K562 (cell line): Measurements from ENCODE around the gene MGAT4B. TPM values are rescaled to one million over a fixed set of nuclear protein-coding genes. Genes with fewer than 3 reads are reported as not detected.
A peak's percentile ranks its signal among the peaks of the same experiment; 100 is the strongest.

Experiments used
- CBX3 ChIP-seq, 2 experiments: IDR thresholded peaks; 1 replicate in 1 of 2; 2 replicates in 1 of 2; pipeline ENCODE4 v1.6.1; 2012; ENCODE audit warnings: inconsistent platforms in 2 of 2, low read length in 2 of 2, borderline replicate concordance in 1 of 2, control low read depth in 1 of 2
- E2F3 ChIP-seq: fragments of 250-450 bp; sonication (Bioruptor Pico); IDR thresholded peaks from 2 replicates; pipeline ENCODE4 v1.4.0; 2020; ENCODE audit warnings: mild to moderate bottlenecking
- ELF2 ChIP-seq: fragments of 250-450 bp; sonication (Bioruptor Pico); IDR thresholded peaks from 2 replicates; pipeline ENCODE4 v1.5.0; 2021; ENCODE audit warnings: mild to moderate bottlenecking
- NFIX ChIP-seq: fragments of 250-450 bp; sonication (Bioruptor Pico); IDR thresholded peaks from 2 replicates; pipeline ENCODE4 v1.4.0; 2020; ENCODE audit warnings: low read depth, mild to moderate bottlenecking, moderate library complexity
- PHB ChIP-seq: fragments of 250-450 bp; sonication (Bioruptor Pico); IDR thresholded peaks from 2 replicates; pipeline ENCODE4 v1.5.0; 2021
- POLR3G ChIP-seq: IDR thresholded peaks from 2 replicates; pipeline ENCODE4 v1.6.1; 2011; ENCODE audit not compliant: insufficient read length, insufficient replicate concordance; ENCODE audit errors: extremely low read depth
- TCF3 ChIP-seq: sonication (generic); formaldehyde crosslinking; IDR thresholded peaks from 2 replicates; pipeline ENCODE4 v1.4.0; 2020; ENCODE audit warnings: mild to moderate bottlenecking, missing genetic modification reagents
- TCFL5 ChIP-seq: fragments of 250-450 bp; sonication (Bioruptor Pico); conservative IDR thresholded peaks from 2 replicates; pipeline ENCODE4 v1.6.1; 2021; ENCODE audit warnings: mild to moderate bottlenecking, moderate library complexity, matching md5 sums
- ZEB2 ChIP-seq: fragments of 450-650 bp; IDR thresholded peaks from 2 replicates; pipeline ENCODE4 v1.6.1; 2016
- ZKSCAN3 ChIP-seq: fragments of 250-450 bp; sonication (Bioruptor Pico); IDR thresholded peaks from 2 replicates; pipeline ENCODE4 v1.4.0; 2020
- ZNF263 ChIP-seq: sonication (generic); formaldehyde crosslinking; IDR thresholded peaks from 2 replicates; pipeline ENCODE4 v1.8.0; 2022; ENCODE audit warnings: mild to moderate bottlenecking, missing genetic modification reagents, borderline replicate concordance
- ZNF644 ChIP-seq: fragments of 200-800 bp; sonication (Bioruptor generic); IDR thresholded peaks from 2 replicates; pipeline ENCODE4 v1.6.1; 2016; ENCODE audit warnings: low read depth, missing genetic modification characterization, missing compliant biosample characterization
- polyA plus RNA-seq, 8 experiments: library from polyadenylated mRNA; depleted of rRNA in 4 of 8; stranded (reverse) in 5 of 8; unstranded in 3 of 8; fragments of >200 nt; fragmentation: Nextera tagmentation in 2 of 8; fragmentation: Illumina TruSeq in 1 of 8; extraction: Ambion mirVana in 2 of 8; extraction: Trizol in 1 of 8; gene quantifications; 2 replicates each; pipeline versions ENCODE4 v1.2.1 to v1.2.3, GENCODE V29; 2011 to 2014; ENCODE audit warnings: inconsistent platforms in 1 of 8, missing spikeins in 1 of 8
- total RNA-seq, 7 experiments: library from RNA; depleted of rRNA in 6 of 7; stranded (reverse); fragments of >200 nt in 6 of 7; fragmentation: Illumina TruSeq in 2 of 7; extraction: Trizol in 2 of 7; gene quantifications; 2 replicates each; pipeline versions ENCODE4 v1.2.1 to v1.2.3, GENCODE V29; 2011 to 2021; ENCODE audit warnings: low replicate concordance in 1 of 7
- TF ChIP-seq, protein P1 (sequence below): fragments of 250-450 bp; sonication (Bioruptor Pico); IDR thresholded peaks from 2 replicates; pipeline ENCODE4 v1.5.0; 2021; ENCODE audit warnings: mild to moderate bottlenecking, borderline replicate concordance
- TF ChIP-seq, protein P2 (sequence below): fragments of 250-450 bp; sonication (Bioruptor Pico); IDR thresholded peaks from 2 replicates; pipeline ENCODE4 v1.8.0; 2022; ENCODE audit warnings: inconsistent platforms, mild to moderate bottlenecking, moderate library complexity, borderline replicate concordance
- TF ChIP-seq, protein P3 (sequence below): IDR thresholded peaks from 3 replicates; pipeline ENCODE4 v1.6.1; 2011; ENCODE audit warnings: borderline replicate concordance, mild to moderate bottlenecking, moderate library complexity; ENCODE audit not compliant: insufficient read length; ENCODE audit errors: extremely low read depth
- TF ChIP-seq, protein P4 (sequence below): sonication (generic); formaldehyde crosslinking; IDR thresholded peaks from 2 replicates; pipeline ENCODE4 v1.8.0; 2023; ENCODE audit warnings: mild to moderate bottlenecking, missing genetic modification reagents

The MGAT4B gene
- total and polyA plus RNA-seq, 9 of the 15 experiments (the other 6 are each of a cell fraction or from before 2014, with no cell fraction given) = 0.34 to 133 (median 75.4) TPM

DNA sequence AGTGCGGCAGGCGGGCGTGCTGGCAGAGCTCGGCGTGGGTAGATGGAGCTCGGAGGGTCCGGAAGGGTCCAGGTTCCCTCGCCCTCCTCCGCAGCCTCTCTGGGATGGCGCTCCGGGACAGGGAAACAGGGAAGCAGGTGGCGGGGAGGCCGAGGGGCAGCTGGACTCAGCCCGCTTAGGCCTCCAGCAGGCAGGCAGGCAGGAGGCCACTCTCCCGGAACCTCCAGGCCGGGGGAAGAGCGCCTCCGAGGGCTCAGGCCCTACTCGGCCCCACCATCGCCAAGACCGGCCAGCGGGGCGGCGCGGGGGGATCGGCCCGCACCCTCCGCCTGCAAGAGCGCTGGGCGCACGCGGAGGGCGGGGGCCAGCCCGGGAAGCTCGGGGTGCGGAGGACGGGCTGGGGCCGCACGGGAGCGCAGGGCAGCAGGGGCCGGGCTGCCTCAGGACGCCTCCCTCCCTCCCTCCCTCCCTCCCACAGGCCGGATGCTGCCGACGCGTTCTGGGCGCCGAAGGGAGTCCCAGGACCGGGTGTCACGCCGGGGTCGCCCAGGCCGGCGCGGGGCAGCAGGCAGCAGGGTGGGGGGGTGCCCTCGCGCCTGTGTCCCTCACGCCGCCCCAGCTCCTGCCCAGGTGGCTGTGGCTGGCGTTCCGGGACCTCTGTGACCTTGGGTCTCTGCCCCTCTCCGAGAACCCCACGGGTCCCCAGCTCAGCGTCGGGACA is 977 bp downstream of the MGAT4B start (continued):
- TF ChIP-seq ZNF263 (CRISPR knock-in tag) (no peak), ZEB2 (no peak), NFIX (no peak), ZKSCAN3 (CRISPR knock-in tag) (no peak), TCF3 (CRISPR knock-in tag) (no peak), POLR3G (no peak), PHB (CRISPR knock-in tag) (no peak), ELF2 (CRISPR knock-in tag) (no peak), CBX3 (IDR thresholded peaks at IDR 0.05; ENCODE audit: borderline replicate concordance in 1 of 2, low read length in 2 of 2) (no peak), E2F3 (no peak), TCFL5 (CRISPR knock-in tag) (no peak), ZNF644 (no peak)
- TF ChIP-seq, protein P1, sequence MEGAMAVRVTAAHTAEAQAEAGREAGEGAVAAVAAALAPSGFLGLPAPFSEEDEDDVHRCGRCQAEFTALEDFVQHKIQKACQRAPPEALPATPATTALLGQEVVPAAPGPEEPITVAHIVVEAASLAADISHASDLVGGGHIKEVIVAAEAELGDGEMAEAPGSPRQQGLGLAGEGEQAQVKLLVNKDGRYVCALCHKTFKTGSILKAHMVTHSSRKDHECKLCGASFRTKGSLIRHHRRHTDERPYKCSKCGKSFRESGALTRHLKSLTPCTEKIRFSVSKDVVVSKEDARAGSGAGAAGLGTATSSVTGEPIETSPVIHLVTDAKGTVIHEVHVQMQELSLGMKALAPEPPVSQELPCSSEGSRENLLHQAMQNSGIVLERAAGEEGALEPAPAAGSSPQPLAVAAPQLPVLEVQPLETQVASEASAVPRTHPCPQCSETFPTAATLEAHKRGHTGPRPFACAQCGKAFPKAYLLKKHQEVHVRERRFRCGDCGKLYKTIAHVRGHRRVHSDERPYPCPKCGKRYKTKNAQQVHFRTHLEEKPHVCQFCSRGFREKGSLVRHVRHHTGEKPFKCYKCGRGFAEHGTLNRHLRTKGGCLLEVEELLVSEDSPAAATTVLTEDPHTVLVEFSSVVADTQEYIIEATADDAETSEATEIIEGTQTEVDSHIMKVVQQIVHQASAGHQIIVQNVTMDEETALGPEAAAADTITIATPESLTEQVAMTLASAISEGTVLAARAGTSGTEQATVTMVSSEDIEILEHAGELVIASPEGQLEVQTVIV = no peak
- TF ChIP-seq, protein P2, sequence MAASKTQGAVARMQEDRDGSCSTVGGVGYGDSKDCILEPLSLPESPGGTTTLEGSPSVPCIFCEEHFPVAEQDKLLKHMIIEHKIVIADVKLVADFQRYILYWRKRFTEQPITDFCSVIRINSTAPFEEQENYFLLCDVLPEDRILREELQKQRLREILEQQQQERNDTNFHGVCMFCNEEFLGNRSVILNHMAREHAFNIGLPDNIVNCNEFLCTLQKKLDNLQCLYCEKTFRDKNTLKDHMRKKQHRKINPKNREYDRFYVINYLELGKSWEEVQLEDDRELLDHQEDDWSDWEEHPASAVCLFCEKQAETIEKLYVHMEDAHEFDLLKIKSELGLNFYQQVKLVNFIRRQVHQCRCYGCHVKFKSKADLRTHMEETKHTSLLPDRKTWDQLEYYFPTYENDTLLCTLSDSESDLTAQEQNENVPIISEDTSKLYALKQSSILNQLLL (CRISPR knock-in tag) = no peak
- TF ChIP-seq, protein P3, sequence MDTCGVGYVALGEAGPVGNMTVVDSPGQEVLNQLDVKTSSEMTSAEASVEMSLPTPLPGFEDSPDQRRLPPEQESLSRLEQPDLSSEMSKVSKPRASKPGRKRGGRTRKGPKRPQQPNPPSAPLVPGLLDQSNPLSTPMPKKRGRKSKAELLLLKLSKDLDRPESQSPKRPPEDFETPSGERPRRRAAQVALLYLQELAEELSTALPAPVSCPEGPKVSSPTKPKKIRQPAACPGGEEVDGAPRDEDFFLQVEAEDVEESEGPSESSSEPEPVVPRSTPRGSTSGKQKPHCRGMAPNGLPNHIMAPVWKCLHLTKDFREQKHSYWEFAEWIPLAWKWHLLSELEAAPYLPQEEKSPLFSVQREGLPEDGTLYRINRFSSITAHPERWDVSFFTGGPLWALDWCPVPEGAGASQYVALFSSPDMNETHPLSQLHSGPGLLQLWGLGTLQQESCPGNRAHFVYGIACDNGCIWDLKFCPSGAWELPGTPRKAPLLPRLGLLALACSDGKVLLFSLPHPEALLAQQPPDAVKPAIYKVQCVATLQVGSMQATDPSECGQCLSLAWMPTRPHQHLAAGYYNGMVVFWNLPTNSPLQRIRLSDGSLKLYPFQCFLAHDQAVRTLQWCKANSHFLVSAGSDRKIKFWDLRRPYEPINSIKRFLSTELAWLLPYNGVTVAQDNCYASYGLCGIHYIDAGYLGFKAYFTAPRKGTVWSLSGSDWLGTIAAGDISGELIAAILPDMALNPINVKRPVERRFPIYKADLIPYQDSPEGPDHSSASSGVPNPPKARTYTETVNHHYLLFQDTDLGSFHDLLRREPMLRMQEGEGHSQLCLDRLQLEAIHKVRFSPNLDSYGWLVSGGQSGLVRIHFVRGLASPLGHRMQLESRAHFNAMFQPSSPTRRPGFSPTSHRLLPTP = no peak
- TF ChIP-seq, protein P4, sequence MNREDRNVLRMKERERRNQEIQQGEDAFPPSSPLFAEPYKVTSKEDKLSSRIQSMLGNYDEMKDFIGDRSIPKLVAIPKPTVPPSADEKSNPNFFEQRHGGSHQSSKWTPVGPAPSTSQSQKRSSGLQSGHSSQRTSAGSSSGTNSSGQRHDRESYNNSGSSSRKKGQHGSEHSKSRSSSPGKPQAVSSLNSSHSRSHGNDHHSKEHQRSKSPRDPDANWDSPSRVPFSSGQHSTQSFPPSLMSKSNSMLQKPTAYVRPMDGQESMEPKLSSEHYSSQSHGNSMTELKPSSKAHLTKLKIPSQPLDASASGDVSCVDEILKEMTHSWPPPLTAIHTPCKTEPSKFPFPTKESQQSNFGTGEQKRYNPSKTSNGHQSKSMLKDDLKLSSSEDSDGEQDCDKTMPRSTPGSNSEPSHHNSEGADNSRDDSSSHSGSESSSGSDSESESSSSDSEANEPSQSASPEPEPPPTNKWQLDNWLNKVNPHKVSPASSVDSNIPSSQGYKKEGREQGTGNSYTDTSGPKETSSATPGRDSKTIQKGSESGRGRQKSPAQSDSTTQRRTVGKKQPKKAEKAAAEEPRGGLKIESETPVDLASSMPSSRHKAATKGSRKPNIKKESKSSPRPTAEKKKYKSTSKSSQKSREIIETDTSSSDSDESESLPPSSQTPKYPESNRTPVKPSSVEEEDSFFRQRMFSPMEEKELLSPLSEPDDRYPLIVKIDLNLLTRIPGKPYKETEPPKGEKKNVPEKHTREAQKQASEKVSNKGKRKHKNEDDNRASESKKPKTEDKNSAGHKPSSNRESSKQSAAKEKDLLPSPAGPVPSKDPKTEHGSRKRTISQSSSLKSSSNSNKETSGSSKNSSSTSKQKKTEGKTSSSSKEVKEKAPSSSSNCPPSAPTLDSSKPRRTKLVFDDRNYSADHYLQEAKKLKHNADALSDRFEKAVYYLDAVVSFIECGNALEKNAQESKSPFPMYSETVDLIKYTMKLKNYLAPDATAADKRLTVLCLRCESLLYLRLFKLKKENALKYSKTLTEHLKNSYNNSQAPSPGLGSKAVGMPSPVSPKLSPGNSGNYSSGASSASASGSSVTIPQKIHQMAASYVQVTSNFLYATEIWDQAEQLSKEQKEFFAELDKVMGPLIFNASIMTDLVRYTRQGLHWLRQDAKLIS (CRISPR knock-in tag) = peak; percentile 46; the same call in 1 of the 2 replicates
